B cell (primary cell): ENCODE data around the gene IGFLR1.

Source experiments
- CTCF ChIP-seq: fragments of 200-600 bp; IDR thresholded peaks from one replicate; pipeline ENCODE4 v1.8.0; 2022; ENCODE audit warnings: antibody characterized with exemption, mild to moderate bottlenecking
- EZH2 ChIP-seq: IDR thresholded peaks from 2 replicates; pipeline ENCODE4 v1.6.1; 2012; ENCODE audit warnings: borderline replicate concordance, low read depth, mild to moderate bottlenecking, moderate library complexity, low read length; ENCODE audit not compliant: insufficient read depth, poor library complexity, severe bottlenecking

- TF ChIP-seq CTCF (no peak), EZH2 (no peak)
Observed at GRCh38 chr19:35791814-35792279, 49.6 kb upstream of the IGFLR1 start.
